ENCODE measurements around the gene SETD4. TPM values are rescaled to one million over a fixed set of nuclear protein-coding genes. Genes with fewer than 3 reads are reported as not detected.
"Not testable (repeated sequence)": the region's sequence is repeated elsewhere in the genome, so short reads cannot be mapped to it uniquely, and the experiment has no call there.

Gene SETD4
- 15.9 TPM for total RNA-seq
- polyA plus RNA-seq (ENCODE audit: insufficient read depth in 1 of 8, insufficient read length in 8 of 8, low replicate concordance in 1 of 8) = 10 to 100 TPM; 14.0 to 20.1 (median 15.0) TPM
- long read RNA-seq, donor 1 = 0 reads
- long read RNA-seq, donor 2 = 0 reads
- long read RNA-seq, donor 3, partial matches to known transcripts = 0 of 1 reads
- long read RNA-seq, donor 3, other reads (novel, unspliced or antisense) = 0 of 1 reads
- long read RNA-seq, donor 4 = 0 reads
- long read RNA-seq, donor 5, partial matches to known transcripts = 6 of 6 reads
- long read RNA-seq, donor 5, other reads (novel, unspliced or antisense) = 0 of 6 reads
- long read RNA-seq, donor 6, partial matches to known transcripts = 9 of 11 reads
- long read RNA-seq, donor 6, other reads (novel, unspliced or antisense) = 0 of 11 reads
- long read RNA-seq, donor 7 = 0 reads
- long read RNA-seq, donor 8, partial matches to known transcripts = 6 of 7 reads
- long read RNA-seq, donor 8, other reads (novel, unspliced or antisense) = 0 of 7 reads
- long read RNA-seq, donor 9 = 0 reads
- long read RNA-seq, donor 10, partial matches to known transcripts = 5 of 6 reads
- long read RNA-seq, donor 10, other reads (novel, unspliced or antisense) = 0 of 6 reads
- long read RNA-seq, donor 11, partial matches to known transcripts = 0 of 1 reads
- long read RNA-seq, donor 11, other reads (novel, unspliced or antisense) = 0 of 1 reads

- peaks cover 23% of the 10 kb centered on the region for H3K36me3 ChIP-seq (ENCODE audit: control insufficient read depth, insufficient read depth, low read length)
- no peaks in the 10 kb centered on the region for H3K9me3 ChIP-seq (replicated peaks; ENCODE audit: control insufficient read depth, low read depth, low read length)
- H3K4me3 ChIP-seq (ENCODE audit: low read length) = peak within 1 kb of the TSS; percentile 69
- no peaks in the 10 kb centered on the region for H3K27me3 ChIP-seq (ENCODE audit: control insufficient read depth, insufficient read depth, low read length)
- peak within 1 kb of the TSS; percentile 92 for H3K27ac ChIP-seq (ENCODE audit: low read length)
- under 1% methylated on average over 51 of the region's 57 CpGs for WGBS (ENCODE audit: insufficient coverage)
- H3K4me1 ChIP-seq (ENCODE audit: control insufficient read depth, insufficient read depth, low read length) = peaks cover 12% of the 10 kb centered on the region
- DNase-seq = peak; percentile 95
Observed at GRCh38 chr21:36060159-36060921, at the start of gene SETD4. Gene SETD4, minus strand, starts transcription at chr21:36060526. Its CDS starts 1,638 bp downstream, at chr21:36058888.

- DNase-seq = no peak
- no peaks in the 10 kb centered on the region for H3K36me3 ChIP-seq (ENCODE audit: control insufficient read depth, insufficient read depth, low read length)
- H3K4me1 ChIP-seq (ENCODE audit: control insufficient read depth, insufficient read depth, low read length) = peaks cover 5% of the 10 kb centered on the region
- H3K27me3 ChIP-seq (ENCODE audit: control insufficient read depth, insufficient read depth, low read length) = peaks cover 16% of the 10 kb centered on the region
- no peak overlapping the region for H3K27ac ChIP-seq (ENCODE audit: low read length)
- no peaks in the 10 kb centered on the region for H3K9me3 ChIP-seq (replicated peaks; ENCODE audit: control insufficient read depth, low read depth, low read length)
- 87% methylated on average over 7 of the region's 10 CpGs for WGBS (ENCODE audit: insufficient coverage)
- H3K4me3 ChIP-seq (ENCODE audit: low read length) = no peak overlapping the region
Observed at GRCh38 chr21:36109868-36110267, 49.5 kb upstream of the SETD4 start.

GRCh38 chr21:36105327-36105842, 45.1 kb upstream of the SETD4 start:
- Histone ChIP-seq H3K4me1 (ENCODE audit: control insufficient read depth, insufficient read depth, low read length) (peaks cover 8% of the 10 kb centered on the region), H3K9me3 (replicated peaks; ENCODE audit: control insufficient read depth, low read depth, low read length) (no peaks in the 10 kb centered on the region), H3K36me3 (ENCODE audit: control insufficient read depth, insufficient read depth, low read length) (no peaks in the 10 kb centered on the region), H3K27ac (ENCODE audit: low read length) (no peak overlapping the region), H3K27me3 (ENCODE audit: control insufficient read depth, insufficient read depth, low read length) (peaks cover 31% of the 10 kb centered on the region), H3K4me3 (ENCODE audit: low read length) (no peak overlapping the region)
- WGBS (ENCODE audit: insufficient coverage) = 14% methylated on average over 2 of the region's 4 CpGs
- DNase-seq = no peak

GRCh38 chr21:36104317-36105300, 44.3 kb upstream of the SETD4 start:
- Histone ChIP-seq H3K4me3 (ENCODE audit: low read length) (no peak overlapping the region), H3K4me1 (ENCODE audit: control insufficient read depth, insufficient read depth, low read length) (peaks cover 8% of the 10 kb centered on the region), H3K9me3 (replicated peaks; ENCODE audit: control insufficient read depth, low read depth, low read length) (no peaks in the 10 kb centered on the region), H3K27me3 (ENCODE audit: control insufficient read depth, insufficient read depth, low read length) (peaks cover 30% of the 10 kb centered on the region), H3K27ac (ENCODE audit: low read length) (no peak overlapping the region), H3K36me3 (ENCODE audit: control insufficient read depth, insufficient read depth, low read length) (no peaks in the 10 kb centered on the region)
- peak; percentile 54 for DNase-seq
- WGBS (ENCODE audit: insufficient coverage) = 9% methylated on average over 11 of the region's 29 CpGs

- H3K27me3 ChIP-seq (ENCODE audit: control insufficient read depth, insufficient read depth, low read length) = peaks cover 32% of the 10 kb centered on the region
- no peak overlapping the region for H3K4me3 ChIP-seq (ENCODE audit: low read length)
- H3K4me1 ChIP-seq (ENCODE audit: control insufficient read depth, insufficient read depth, low read length) = peaks cover 8% of the 10 kb centered on the region
- H3K9me3 ChIP-seq (replicated peaks; ENCODE audit: control insufficient read depth, low read depth, low read length) = no peaks in the 10 kb centered on the region
- no peaks in the 10 kb centered on the region for H3K36me3 ChIP-seq (ENCODE audit: control insufficient read depth, insufficient read depth, low read length)
- no peak for DNase-seq
- no peak overlapping the region for H3K27ac ChIP-seq (ENCODE audit: low read length)
Observed at GRCh38 chr21:36103434-36103833, 43.1 kb upstream of the SETD4 start.

- no peak for DNase-seq
- Histone ChIP-seq H3K27ac (ENCODE audit: low read length) (no peak overlapping the region), H3K4me1 (ENCODE audit: control insufficient read depth, insufficient read depth, low read length) (peaks cover 8% of the 10 kb centered on the region), H3K4me3 (ENCODE audit: low read length) (no peak overlapping the region), H3K27me3 (ENCODE audit: control insufficient read depth, insufficient read depth, low read length) (peaks cover 29% of the 10 kb centered on the region), H3K9me3 (replicated peaks; ENCODE audit: control insufficient read depth, low read depth, low read length) (no peaks in the 10 kb centered on the region), H3K36me3 (ENCODE audit: control insufficient read depth, insufficient read depth, low read length) (no peaks in the 10 kb centered on the region)
- WGBS (ENCODE audit: insufficient coverage) = 71% methylated on average over 1 of the region's 6 CpGs
Observed at GRCh38 chr21:36100971-36101641, 40.8 kb upstream of the SETD4 start.

- WGBS (ENCODE audit: insufficient coverage) = 43% methylated on average over 3 of the region's 13 CpGs
- H3K4me1 ChIP-seq (ENCODE audit: control insufficient read depth, insufficient read depth, low read length); H3K4me3 ChIP-seq (ENCODE audit: low read length); H3K27ac ChIP-seq (ENCODE audit: low read length); H3K36me3 ChIP-seq (ENCODE audit: control insufficient read depth, insufficient read depth, low read length); DNase-seq; H3K9me3 ChIP-seq (replicated peaks; ENCODE audit: control insufficient read depth, low read depth, low read length): not testable (repeated sequence)
- peaks cover 19% of the 10 kb centered on the region for H3K27me3 ChIP-seq (ENCODE audit: control insufficient read depth, insufficient read depth, low read length)
Observed at GRCh38 chr21:36099695-36100211, 39.4 kb upstream of the SETD4 start.

GRCh38 chr21:36099000-36099399, 38.7 kb upstream of the SETD4 start:
- Histone ChIP-seq H3K4me1 (ENCODE audit: control insufficient read depth, insufficient read depth, low read length) (no peaks in the 10 kb centered on the region), H3K36me3 (ENCODE audit: control insufficient read depth, insufficient read depth, low read length) (no peaks in the 10 kb centered on the region), H3K4me3 (ENCODE audit: low read length) (no peak overlapping the region), H3K27ac (ENCODE audit: low read length) (no peak overlapping the region), H3K9me3 (replicated peaks; ENCODE audit: control insufficient read depth, low read depth, low read length) (peaks cover 2% of the 10 kb centered on the region), H3K27me3 (ENCODE audit: control insufficient read depth, insufficient read depth, low read length) (peaks cover 13% of the 10 kb centered on the region)
- DNase-seq = no peak
- WGBS (ENCODE audit: insufficient coverage) = no CpG with 5 or more reads among the region's 3 CpGs

GRCh38 chr21:36098182-36098532, 37.8 kb upstream of the SETD4 start:
- Histone ChIP-seq H3K4me3 (ENCODE audit: low read length) (no peak overlapping the region), H3K9me3 (replicated peaks; ENCODE audit: control insufficient read depth, low read depth, low read length) (peaks cover 10% of the 10 kb centered on the region), H3K4me1 (ENCODE audit: control insufficient read depth, insufficient read depth, low read length) (no peaks in the 10 kb centered on the region), H3K27ac (ENCODE audit: low read length) (no peak overlapping the region), H3K36me3 (ENCODE audit: control insufficient read depth, insufficient read depth, low read length) (no peaks in the 10 kb centered on the region), H3K27me3 (ENCODE audit: control insufficient read depth, insufficient read depth, low read length) (peaks cover 13% of the 10 kb centered on the region)
- no peak for DNase-seq
- no CpG with 5 or more reads among the region's 2 CpGs for WGBS (ENCODE audit: insufficient coverage)
